OCI-LY1 (cell line): Measurements from ENCODE around the gene BABAM2.
"Not testable (repeated sequence)": the region's sequence is repeated elsewhere in the genome, so short reads cannot be mapped to it uniquely, and the experiment has no call there.

Experiments used
- H2AFZ ChIP-seq: fragments of 200-600 bp; sonication (generic), shearing (Covaris generic); 2 replicates; pipeline ENCODE4 v1.6.0; 2014; ENCODE audit warnings: antibody characterized with exemption, mild to moderate bottlenecking, low read length
- H3F3A ChIP-seq: fragments of 200-600 bp; sonication (generic), shearing (Covaris generic); 2 replicates; pipeline ENCODE4 v1.6.0; 2014; ENCODE audit warnings: mild to moderate bottlenecking, antibody characterized with exemption, low read length, moderate library complexity; ENCODE audit not compliant: insufficient read depth
- H3K27ac ChIP-seq: fragments of 200-600 bp; sonication (generic); 2 replicates; pipeline ENCODE4 v1.5.1; 2014; ENCODE audit warnings: low read length, mixed run types, mild to moderate bottlenecking, low read depth; ENCODE audit not compliant: poor library complexity, severe bottlenecking
- H3K27me3 ChIP-seq: fragments of 200-600 bp; sonication (generic); 2 replicates; pipeline ENCODE4 v1.6.0; 2014; ENCODE audit warnings: antibody characterized with exemption, mild to moderate bottlenecking, low read length, moderate library complexity; ENCODE audit not compliant: insufficient read depth
- H3K36me3 ChIP-seq: fragments of 200-600 bp; sonication (generic); 2 replicates; pipeline ENCODE4 v1.6.1; 2014; ENCODE audit warnings: mild to moderate bottlenecking, antibody characterized with exemption, low read length, moderate library complexity, mixed read lengths; ENCODE audit not compliant: insufficient read depth
- H3K4me1 ChIP-seq: fragments of 200-600 bp; sonication (generic); 2 replicates; pipeline ENCODE4 v1.5.1; 2014; ENCODE audit warnings: mild to moderate bottlenecking, low read length, moderate library complexity; ENCODE audit not compliant: insufficient read depth, severe bottlenecking
- H3K4me2 ChIP-seq: fragments of 200-600 bp; sonication (generic), shearing (Covaris generic); 2 replicates; pipeline ENCODE4 v1.6.1; 2014; ENCODE audit warnings: low read length
- H3K4me3 ChIP-seq: fragments of 200-600 bp; sonication (generic); 2 replicates; pipeline ENCODE4 v1.5.1; 2014; ENCODE audit warnings: low read length, low read depth, mild to moderate bottlenecking, mixed read lengths; ENCODE audit not compliant: poor library complexity, severe bottlenecking
- H3K79me2 ChIP-seq: fragments of 200-600 bp; shearing (Covaris generic); 2 replicates; pipeline ENCODE4 v1.6.1; 2016; ENCODE audit warnings: mixed run types, low read length, mixed read lengths; ENCODE audit not compliant: insufficient read depth
- H3K9ac ChIP-seq: fragments of 200-600 bp; sonication (generic), shearing (Covaris generic); 2 replicates; pipeline ENCODE4 v1.6.1; 2014; ENCODE audit warnings: mild to moderate bottlenecking, low read length, mixed read lengths
- H3K9me2 ChIP-seq: fragments of 200-600 bp; sonication (generic), shearing (Covaris generic); 2 replicates; pipeline ENCODE4 v1.6.1; 2014; ENCODE audit warnings: low read depth, mild to moderate bottlenecking, low read length, mixed read lengths
- H3K9me3 ChIP-seq: fragments of 200-600 bp; shearing (Covaris generic); 2 replicates; pipeline ENCODE4 v1.6.1; 2014; ENCODE audit warnings: low read length, mixed read lengths
- H4K20me1 ChIP-seq: fragments of 200-600 bp; sonication (generic), shearing (Covaris generic); 2 replicates; pipeline ENCODE4 v1.6.0; 2016; ENCODE audit warnings: mild to moderate bottlenecking, low read length; ENCODE audit not compliant: insufficient read depth
- CTCF ChIP-seq: fragments of 200-600 bp; sonication (generic), shearing (Covaris generic); IDR thresholded peaks from 2 replicates; pipeline ENCODE4 v1.5.1; 2017; ENCODE audit warnings: mild to moderate bottlenecking, antibody characterized with exemption, low read length, moderate library complexity, mixed read lengths
- EZH2 ChIP-seq: fragments of 200-600 bp; sonication (generic), shearing (Covaris generic); IDR thresholded peaks from 2 replicates; pipeline ENCODE4 v1.8.0; 2017; ENCODE audit warnings: borderline replicate concordance, mixed run types, mild to moderate bottlenecking, antibody characterized with exemption, low read length, moderate library complexity, mixed read lengths

The BABAM2 gene

GRCh38 chr2:28370354-28370753 lies 479.8 kb downstream of the BABAM2 start:
- Histone ChIP-seq H3K9me2 (no peaks in the 10 kb centered on the region), H3K27ac (no peak overlapping the region), H3K9ac (no peak overlapping the region), H3F3A (no peaks in the 10 kb centered on the region), H3K4me1 (no peaks in the 10 kb centered on the region), H3K36me3 (no peaks in the 10 kb centered on the region), H3K9me3 (no peaks in the 10 kb centered on the region), H2AFZ (no peak overlapping the region), H3K4me3 (no peak overlapping the region), H3K79me2 (no peaks in the 10 kb centered on the region), H3K4me2 (no peak overlapping the region), H3K27me3 (peaks cover 3% of the 10 kb centered on the region; the same call in 1 of the 2 replicates), H4K20me1 (peaks cover 2% of the 10 kb centered on the region; the same call in 1 of the 2 replicates)
- TF ChIP-seq EZH2 (no peak), CTCF (no peak)

GRCh38 chr2:28371728-28372127 lies 481.2 kb downstream of the BABAM2 start:
- not testable (repeated sequence) for H3K9me3 ChIP-seq, H4K20me1 ChIP-seq, H2AFZ ChIP-seq, H3K36me3 ChIP-seq, H3K4me3 ChIP-seq, H3K9ac ChIP-seq, H3K4me2 ChIP-seq, H3K27me3 ChIP-seq, H3K79me2 ChIP-seq, H3K9me2 ChIP-seq, H3F3A ChIP-seq, H3K4me1 ChIP-seq, H3K27ac ChIP-seq

GRCh38 chr2:28373854-28374253 lies 483.3 kb downstream of the BABAM2 start:
- Histone ChIP-seq H3F3A (no peaks in the 10 kb centered on the region), H3K36me3 (no peaks in the 10 kb centered on the region), H3K4me2 (no peak overlapping the region), H3K27ac (no peak overlapping the region), H3K4me1 (no peaks in the 10 kb centered on the region), H3K27me3 (peaks cover 3% of the 10 kb centered on the region; the same call in 1 of the 2 replicates), H3K9me2 (no peaks in the 10 kb centered on the region), H2AFZ (no peak overlapping the region), H3K4me3 (no peak overlapping the region), H4K20me1 (peaks cover 2% of the 10 kb centered on the region; the same call in 1 of the 2 replicates), H3K79me2 (no peaks in the 10 kb centered on the region), H3K9me3 (no peaks in the 10 kb centered on the region), H3K9ac (no peak overlapping the region)
- no peak for TF ChIP-seq EZH2
- TF ChIP-seq CTCF = no peak

GRCh38 chr2:28374331-28374730 lies 483.8 kb downstream of the BABAM2 start:
- Histone ChIP-seq H3K27me3 (peaks cover 1% of the 10 kb centered on the region; the same call in 1 of the 2 replicates), H3K79me2 (no peaks in the 10 kb centered on the region), H3K4me2 (no peak overlapping the region), H3F3A (no peaks in the 10 kb centered on the region), H3K9me3 (no peaks in the 10 kb centered on the region), H3K36me3 (no peaks in the 10 kb centered on the region), H3K27ac (no peak overlapping the region), H2AFZ (no peak overlapping the region), H4K20me1 (peaks cover 2% of the 10 kb centered on the region; the same call in 1 of the 2 replicates), H3K9ac (no peak overlapping the region), H3K4me1 (no peaks in the 10 kb centered on the region), H3K9me2 (no peaks in the 10 kb centered on the region), H3K4me3 (no peak overlapping the region)
- TF ChIP-seq CTCF (no peak), EZH2 (no peak)
